Vagina (tissue), 2 donors: ENCODE data around the gene NT5DC1.

ENCODE experiments used
- POLR2A ChIP-seq, 2 donors: fragments of 450-650 bp; IDR thresholded peaks; one replicate each; pipeline ENCODE4 v1.6.1; 2017; ENCODE audit warnings: antibody characterized with exemption in 2 of 2, mild to moderate bottlenecking in 2 of 2, moderate library complexity in 2 of 2
- POLR2AphosphoS5 ChIP-seq, 2 donors: sonication (generic); formaldehyde crosslinking; IDR thresholded peaks; one replicate each; pipeline ENCODE4 v1.9.0; 2017; ENCODE audit warnings: antibody characterized with exemption in 2 of 2, mild to moderate bottlenecking in 2 of 2, low read depth in 1 of 2; ENCODE audit not compliant: insufficient read depth in 1 of 2
- TF ChIP-seq, protein P1 (sequence below), 3 experiments: fragments of 450-650 bp in 2 of 3; fragments of 200-600 bp in 1 of 3; sonication (generic) in 1 of 3; IDR thresholded peaks; one replicate each; pipeline ENCODE4 v1.5.1; 2017 to 2019; ENCODE audit warnings: antibody characterized with exemption in 3 of 3, mild to moderate bottlenecking in 2 of 3, moderate library complexity in 2 of 3

DNA sequence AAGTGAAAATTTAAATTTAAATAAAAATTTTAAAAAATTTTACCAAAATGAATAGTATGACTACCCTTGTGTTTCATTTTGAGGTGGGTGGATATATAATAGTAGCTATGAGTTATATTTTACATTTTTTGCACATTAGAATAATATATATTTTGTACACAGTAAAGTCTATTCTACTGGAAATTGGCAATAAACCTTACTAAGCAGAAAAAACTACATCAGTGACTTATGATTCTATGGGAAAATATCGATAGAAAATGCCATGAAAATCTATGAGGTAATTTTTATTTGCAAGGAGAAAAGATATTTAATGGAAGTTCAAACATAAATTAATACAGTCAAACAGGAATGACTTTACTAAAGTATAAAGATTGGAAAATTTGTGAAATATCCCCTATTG, 156.0 kb downstream of the NT5DC1 start:
- TF ChIP-seq, protein P1, sequence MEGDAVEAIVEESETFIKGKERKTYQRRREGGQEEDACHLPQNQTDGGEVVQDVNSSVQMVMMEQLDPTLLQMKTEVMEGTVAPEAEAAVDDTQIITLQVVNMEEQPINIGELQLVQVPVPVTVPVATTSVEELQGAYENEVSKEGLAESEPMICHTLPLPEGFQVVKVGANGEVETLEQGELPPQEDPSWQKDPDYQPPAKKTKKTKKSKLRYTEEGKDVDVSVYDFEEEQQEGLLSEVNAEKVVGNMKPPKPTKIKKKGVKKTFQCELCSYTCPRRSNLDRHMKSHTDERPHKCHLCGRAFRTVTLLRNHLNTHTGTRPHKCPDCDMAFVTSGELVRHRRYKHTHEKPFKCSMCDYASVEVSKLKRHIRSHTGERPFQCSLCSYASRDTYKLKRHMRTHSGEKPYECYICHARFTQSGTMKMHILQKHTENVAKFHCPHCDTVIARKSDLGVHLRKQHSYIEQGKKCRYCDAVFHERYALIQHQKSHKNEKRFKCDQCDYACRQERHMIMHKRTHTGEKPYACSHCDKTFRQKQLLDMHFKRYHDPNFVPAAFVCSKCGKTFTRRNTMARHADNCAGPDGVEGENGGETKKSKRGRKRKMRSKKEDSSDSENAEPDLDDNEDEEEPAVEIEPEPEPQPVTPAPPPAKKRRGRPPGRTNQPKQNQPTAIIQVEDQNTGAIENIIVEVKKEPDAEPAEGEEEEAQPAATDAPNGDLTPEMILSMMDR (IDR thresholded peaks at IDR 0.05), result no peak
- TF ChIP-seq POLR2A (IDR thresholded peaks at IDR 0.05), result no peak
- no peak for TF ChIP-seq POLR2AphosphoS5 (IDR thresholded peaks at IDR 0.05; ENCODE audit: insufficient read depth in 1 of 2, low read depth in 1 of 2)
